OCI-LY3 (cell line): Measurements from ENCODE around the gene PEMT.

Experiments
- CTCF ChIP-seq: fragments of 200-600, 300-600 bp; sonication (generic); IDR thresholded peaks from 2 replicates; pipeline ENCODE4 v1.5.1; 2014; ENCODE audit warnings: antibody characterized with exemption, low read length, low read depth
- EZH2phosphoT487 ChIP-seq: fragments of 200-600 bp; shearing (Covaris generic); IDR thresholded peaks from 2 replicates; pipeline ENCODE4 v1.6.1; 2018; ENCODE audit warnings: antibody characterized with exemption, mixed run types, low read depth

DNA sequence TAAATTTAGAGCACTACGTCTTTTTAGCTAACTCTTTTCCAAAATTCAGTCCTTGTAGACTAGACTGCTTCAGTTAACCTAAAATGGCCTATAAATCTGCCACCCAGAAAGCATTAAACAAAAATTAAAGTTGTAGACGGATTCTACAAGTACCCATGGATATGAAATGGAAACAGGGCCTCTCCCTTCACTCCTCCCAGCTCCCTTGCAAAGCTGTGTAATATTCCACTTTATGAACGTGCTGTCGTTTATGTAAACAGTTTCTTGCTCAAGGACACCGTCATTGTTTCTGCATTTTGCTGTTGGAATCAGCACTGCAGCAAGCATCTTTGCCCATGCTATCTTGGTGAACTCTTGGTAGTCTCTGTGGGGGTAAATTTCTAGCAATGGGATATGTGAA lies 109.6 kb downstream of the PEMT start:
- TF ChIP-seq CTCF (no peak), EZH2phosphoT487 (no peak)
